HepG2 (cell line): ENCODE data around the gene MUCL3. TPM values are rescaled to one million over a fixed set of nuclear protein-coding genes. Genes with fewer than 3 reads are reported as not detected.

Experiments
- ARID3A ChIP-seq: IDR thresholded peaks from 2 replicates; pipeline ENCODE4 v1.6.1; 2012; ENCODE audit warnings: low read depth, low read length, improper control_type of control experiment
- CERS6 ChIP-seq: sonication (generic); formaldehyde crosslinking; IDR thresholded peaks from 2 replicates; pipeline ENCODE4 v1.5.0; 2020; ENCODE audit warnings: missing genetic modification reagents
- CSRNP2 ChIP-seq: sonication (generic); formaldehyde crosslinking; conservative IDR thresholded peaks from 2 replicates; pipeline ENCODE4 v1.8.0; 2022; ENCODE audit warnings: low read depth, missing genetic modification reagents
- E2F1 ChIP-seq: sonication (generic); formaldehyde crosslinking; IDR thresholded peaks from 2 replicates; pipeline ENCODE4 v1.5.0; 2020; ENCODE audit warnings: missing genetic modification reagents
- MBD4 ChIP-seq: IDR thresholded peaks from 2 replicates; pipeline ENCODE4 v1.6.1; 2012; ENCODE audit warnings: low read length, inconsistent platforms, borderline replicate concordance
- NKX3-1 ChIP-seq: sonication (generic); formaldehyde crosslinking; IDR thresholded peaks from 2 replicates; pipeline ENCODE4 v1.5.0; 2020; ENCODE audit warnings: missing genetic modification reagents
- NR2F6 ChIP-seq, 2 experiments: IDR thresholded peaks; 2 replicates each; pipeline ENCODE4 v1.6.1; 2016; ENCODE audit warnings: antibody characterized with exemption in 1 of 2, mild to moderate bottlenecking in 1 of 2
- PBX3 ChIP-seq: sonication (generic); formaldehyde crosslinking; IDR thresholded peaks from 2 replicates; pipeline ENCODE4 v1.8.1; 2023; ENCODE audit warnings: missing genetic modification reagents, inconsistent platforms, borderline replicate concordance
- ZHX2 ChIP-seq, 2 experiments: sonication (generic) in 1 of 2; formaldehyde crosslinking in 1 of 2; IDR thresholded peaks; 2 replicates each; pipeline versions ENCODE4 v1.6.1 to v1.9.0; 2014 to 2022; ENCODE audit warnings: antibody characterized with exemption in 1 of 2, borderline replicate concordance in 1 of 2, inconsistent platforms in 1 of 2, low read depth in 1 of 2, missing genetic modification reagents in 1 of 2
- ZNF235 ChIP-seq: sonication (generic); formaldehyde crosslinking; IDR thresholded peaks from 2 replicates; pipeline ENCODE4 v1.8.1; 2023; ENCODE audit warnings: mild to moderate bottlenecking, missing genetic modification reagents, borderline replicate concordance
- ZNF331 ChIP-seq: sonication (generic); formaldehyde crosslinking; IDR thresholded peaks from 2 replicates; pipeline ENCODE4 v1.4.0; 2020; ENCODE audit warnings: missing genetic modification reagents
- ZNF546 ChIP-seq: sonication (generic); formaldehyde crosslinking; conservative IDR thresholded peaks from 2 replicates; pipeline ENCODE4 v1.8.1; 2023; ENCODE audit warnings: mild to moderate bottlenecking, missing genetic modification reagents
- ZNF670 ChIP-seq: sonication (generic); formaldehyde crosslinking; IDR thresholded peaks from 2 replicates; pipeline ENCODE4 v1.8.0; 2022; ENCODE audit warnings: mild to moderate bottlenecking, missing genetic modification reagents, borderline replicate concordance
- ZZZ3 ChIP-seq: sonication (generic); formaldehyde crosslinking; IDR thresholded peaks from 2 replicates; pipeline ENCODE4 v1.4.0; 2020; ENCODE audit warnings: missing genetic modification reagents, mild to moderate bottlenecking, borderline replicate concordance
- polyA plus RNA-seq, 8 experiments: library from polyadenylated mRNA; depleted of rRNA in 3 of 8; stranded (reverse) in 7 of 8; unstranded in 1 of 8; fragments of >200 nt; fragmentation: Illumina TruSeq in 4 of 8; extraction: Trizol in 4 of 8; gene quantifications; 2 replicates each; pipeline versions ENCODE4 v1.2.1 to v1.2.3, GENCODE V29; 2011 to 2016; ENCODE audit warnings: low read depth in 4 of 8, missing spikeins in 1 of 8, mixed read lengths in 1 of 8; ENCODE audit not compliant: insufficient read depth in 1 of 8
- total RNA-seq, 5 experiments: library from RNA; depleted of rRNA; stranded (reverse); fragments of >200 nt; fragmentation: Illumina TruSeq; extraction: Trizol; gene quantifications; 2 replicates each; pipeline ENCODE4 v1.2.3, GENCODE V29; 2016; ENCODE audit warnings: low read depth in 1 of 5

MUCL3 gene
- total and polyA plus RNA-seq, 2 of the 13 experiments (the other 11 are each of a cell fraction or from before 2014, with no cell fraction given), result not detected

- TF ChIP-seq ZNF670, result peak; percentile 98; the same call in 1 of the 2 replicates
- no peak; the same call in 1 of the 2 replicates for TF ChIP-seq ZNF546
- TF ChIP-seq ZNF235 (CRISPR knock-in tag), result peak; percentile 99
- 0 out of 2 replicates have a peak, but pooled peaks have one; percentile 59 for TF ChIP-seq PBX3 (CRISPR knock-in tag)
- peak; percentile 97 for TF ChIP-seq NKX3-1
- TF ChIP-seq MBD4, result no peak
- TF ChIP-seq ZZZ3, result peak; percentile 87; the same call in 1 of the 2 replicates
- 0 out of 2 replicates have a peak, but pooled peaks have one; percentile 30 for TF ChIP-seq ARID3A
- no peak; the same call in 1 of the 2 replicates for TF ChIP-seq CSRNP2 (CRISPR knock-in tag)
- TF ChIP-seq ZHX2 (IDR thresholded peaks at IDR 0.05; ENCODE audit: low read depth), result peak; percentile 4; the same call in 1 of the 2 replicates
- peak; percentile 98 for TF ChIP-seq ZHX2 (CRISPR knock-in tag; IDR thresholded peaks at IDR 0.05; ENCODE audit: borderline replicate concordance)
- TF ChIP-seq NR2F6 (IDR thresholded peaks at IDR 0.05), result no peak
- TF ChIP-seq NR2F6 (CRISPR knock-in tag; IDR thresholded peaks at IDR 0.05), result peak; percentile 78
- TF ChIP-seq E2F1 (CRISPR knock-in tag), result peak; percentile 92
- TF ChIP-seq ZNF331 (CRISPR knock-in tag), result peak; percentile 94
- peak; percentile 70; the same call in 1 of the 2 replicates for TF ChIP-seq CERS6 (CRISPR knock-in tag)
Measured at GRCh38 chr6:30914076-30914853, 26.5 kb upstream of the MUCL3 start, which contains the start of gene VARS2 (continued).
